Eye (tissue), 1 donor: ENCODE data around the gene CEP55.
"Not testable (repeated sequence)": the region's sequence is repeated elsewhere in the genome, so short reads cannot be mapped to it uniquely, and the experiment has no call there.

ENCODE experiments used
- DNase-seq: peaks from one replicate; pipeline ENCODE4 v3.0.0-alpha.2; 2015

Gene CEP55

DNA sequence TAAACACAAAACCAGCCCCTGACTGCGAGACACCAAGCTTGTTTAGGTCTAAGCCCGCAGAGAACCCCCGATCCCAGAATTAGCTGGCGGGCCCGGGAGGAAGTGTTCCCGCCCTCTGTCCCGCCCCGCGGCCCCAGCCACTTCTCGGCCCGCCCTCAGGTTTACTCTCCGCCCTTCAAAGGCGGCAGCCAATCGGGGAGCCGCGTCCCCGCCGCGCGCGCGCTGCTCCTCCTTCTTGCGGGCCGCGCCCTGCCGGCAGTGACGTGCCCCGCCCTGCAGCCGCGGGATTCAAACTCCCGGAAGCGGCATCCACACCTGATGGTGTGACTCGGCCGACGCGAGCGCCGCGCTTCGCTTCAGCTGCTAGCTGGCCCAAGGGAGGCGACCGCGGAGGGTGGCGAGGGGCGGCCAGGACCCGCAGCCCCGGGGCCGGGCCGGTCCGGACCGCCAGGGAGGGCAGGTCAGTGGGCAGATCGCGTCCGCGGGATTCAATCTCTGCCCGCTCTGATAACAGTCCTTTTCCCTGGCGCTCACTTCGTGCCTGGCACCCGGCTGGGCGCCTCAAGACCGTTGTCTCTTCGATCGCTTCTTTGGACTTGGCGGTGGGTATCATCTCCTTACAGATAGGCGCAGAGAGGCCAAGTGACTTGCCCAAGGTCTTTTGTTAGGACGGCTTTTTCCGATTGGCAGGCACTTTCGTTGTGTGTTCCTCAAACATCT is at the start of gene CEP55:
CEP55 (plus strand) TSS at position 291 of the 720 bp plus-strand sequence. CDS start 3,440 bp downstream, outside the sequence.
- DNase-seq: peak; percentile 97

GRCh38 chr10:93447019-93447418 is 49.4 kb upstream of the CEP55 start:
- DNase-seq: no peak

GRCh38 chr10:93447970-93448369 is 48.4 kb upstream of the CEP55 start:
- DNase-seq: no peak

GRCh38 chr10:93451244-93451947 is 45.0 kb upstream of the CEP55 start:
- DNase-seq: no peak

DNA sequence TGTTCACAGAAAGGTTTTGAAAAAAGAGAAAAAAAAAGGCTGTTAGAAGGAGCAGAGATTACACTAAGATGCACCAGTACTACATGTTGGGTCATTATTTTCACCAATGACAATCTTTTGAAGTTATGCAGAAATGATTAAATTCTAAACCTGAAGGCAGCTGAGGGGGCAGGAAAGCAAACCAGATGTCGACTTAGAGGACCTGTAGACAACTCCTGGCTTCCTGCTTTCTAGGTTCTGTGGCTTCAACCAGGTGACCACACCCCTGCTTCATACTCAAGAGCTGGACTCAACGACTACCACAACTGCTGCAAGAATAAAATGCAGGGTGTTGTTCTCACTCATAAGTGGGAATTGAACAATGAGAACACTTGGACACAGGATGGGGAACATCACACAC is 44.3 kb upstream of the CEP55 start:
- no peak for DNase-seq

DNA sequence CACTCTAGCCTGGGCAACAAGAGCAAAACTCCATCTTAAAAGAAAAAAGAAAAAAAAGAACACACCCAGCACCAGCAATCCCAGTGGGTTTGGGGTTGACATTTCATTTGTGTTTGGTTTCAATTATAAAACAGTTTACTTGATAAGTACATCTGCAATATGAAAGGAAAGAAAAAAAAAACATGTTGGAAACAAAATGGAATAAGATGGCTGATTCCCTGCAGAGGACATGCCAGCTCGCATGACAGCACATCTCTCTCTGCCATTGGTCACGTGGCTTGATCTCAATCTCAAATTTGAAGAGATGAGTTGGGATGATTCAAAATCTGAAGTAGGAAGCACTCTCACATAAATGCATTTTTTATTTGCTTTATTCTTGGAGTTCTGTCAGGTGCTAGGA is 42.3 kb upstream of the CEP55 start:
- DNase-seq: no peak

- DNase-seq: no peak
These were observed 41.7 kb upstream of the CEP55 start for GRCh38 chr10:93454736-93455135.

GRCh38 chr10:93456480-93456879 is 39.9 kb upstream of the CEP55 start:
- no peak for DNase-seq

- no peak for DNase-seq
These were observed 38.9 kb upstream of the CEP55 start for GRCh38 chr10:93457511-93457910.

DNA sequence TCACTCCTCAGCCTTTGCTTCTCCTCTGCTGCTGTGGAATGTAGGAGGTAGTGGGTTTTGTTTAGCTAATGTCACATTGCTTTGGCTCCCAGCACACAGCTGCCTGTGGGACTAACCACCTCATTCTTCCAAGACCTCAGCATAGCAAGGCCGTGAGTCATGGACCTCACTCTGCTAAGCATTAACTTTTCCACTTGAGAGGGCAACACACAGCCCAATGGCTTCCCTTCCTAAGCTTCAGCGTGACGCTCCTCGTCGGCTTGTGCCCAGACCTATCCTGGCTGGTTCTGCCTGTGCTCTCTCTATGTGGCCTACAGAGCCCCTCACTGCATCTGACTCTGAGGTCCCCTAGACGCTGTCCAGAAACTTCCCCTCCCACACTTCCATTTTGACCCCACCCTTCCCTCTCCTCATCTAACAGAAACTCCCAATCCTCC is 37.6 kb upstream of the CEP55 start:
- peak; percentile 82 for DNase-seq

- no peak for DNase-seq
These were observed 36.9 kb upstream of the CEP55 start for GRCh38 chr10:93459466-93459865.

DNA sequence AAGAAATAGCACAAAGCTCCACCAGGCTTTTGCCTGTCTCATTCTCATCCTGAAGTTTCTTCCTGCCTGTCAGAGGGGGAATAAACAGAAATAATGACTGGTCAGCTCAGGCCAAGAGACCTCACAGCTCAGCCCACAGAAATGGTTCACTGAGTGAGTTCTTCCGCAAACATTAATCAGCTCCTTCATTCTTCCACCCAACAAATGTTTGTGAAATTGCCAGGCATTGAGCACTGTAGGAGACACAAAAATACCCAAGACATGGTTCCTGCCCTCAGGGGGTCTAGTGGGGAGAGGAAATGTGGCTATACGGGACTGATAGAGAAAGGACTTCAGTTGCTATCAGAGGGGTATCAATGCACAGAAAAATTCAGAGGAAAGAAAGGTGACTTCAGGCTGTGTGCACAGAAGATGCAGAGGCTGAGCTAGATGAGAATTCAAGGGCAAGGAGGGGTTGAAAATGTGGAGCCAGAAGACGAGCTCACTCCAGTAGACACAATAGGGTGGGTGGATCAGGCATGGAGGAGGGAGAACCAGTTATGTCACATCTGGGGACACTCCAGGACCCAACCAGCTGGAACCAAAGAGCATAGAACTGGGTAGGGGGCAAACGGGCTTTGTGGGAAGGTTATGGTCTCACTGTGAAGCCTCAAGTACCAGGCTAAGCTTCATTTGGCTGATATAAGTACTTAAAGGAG is 35.2 kb upstream of the CEP55 start:
- no peak for DNase-seq

DNA sequence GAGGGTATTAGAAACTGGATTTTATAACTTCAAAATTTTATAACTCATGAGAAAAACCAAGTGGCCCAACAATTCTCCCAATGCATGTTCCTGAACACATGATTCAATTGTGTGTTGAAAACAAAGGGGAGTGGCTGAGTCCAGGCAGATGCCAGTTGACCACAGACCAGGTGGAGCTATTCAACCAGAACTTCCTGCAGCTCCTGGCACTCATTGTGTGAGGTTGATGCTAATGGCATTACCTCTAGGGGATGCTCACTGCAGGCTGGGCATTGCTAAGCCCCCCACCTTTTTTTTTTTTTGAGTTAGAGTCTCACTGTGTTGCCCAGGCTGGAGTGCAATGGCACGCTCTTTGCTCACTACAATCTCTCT is 34.6 kb upstream of the CEP55 start:
- no peak for DNase-seq

DNA sequence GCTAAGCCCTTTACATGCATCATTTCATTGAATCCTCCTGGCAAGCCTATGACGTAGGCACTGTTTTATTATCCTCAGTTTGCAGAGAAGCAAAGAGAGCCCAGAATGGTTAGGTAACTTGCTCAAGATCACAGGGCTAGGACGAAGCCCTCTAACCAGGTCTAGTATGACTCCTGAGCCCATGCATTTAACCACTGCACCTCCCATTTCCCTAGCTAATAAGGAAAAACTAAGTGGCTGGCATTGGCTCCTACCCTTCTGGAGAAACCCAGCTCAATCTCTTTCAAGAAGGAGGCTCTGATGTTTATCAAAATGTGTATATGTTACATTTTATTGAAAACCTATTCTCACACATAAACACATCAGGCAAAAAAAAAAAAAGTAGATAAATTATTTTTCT is 34.0 kb upstream of the CEP55 start:
- DNase-seq: no peak

GRCh38 chr10:93462881-93463280 is 33.5 kb upstream of the CEP55 start:
- DNase-seq: no peak

- no peak for DNase-seq
These were observed 32.5 kb upstream of the CEP55 start for GRCh38 chr10:93463723-93464476.

DNA sequence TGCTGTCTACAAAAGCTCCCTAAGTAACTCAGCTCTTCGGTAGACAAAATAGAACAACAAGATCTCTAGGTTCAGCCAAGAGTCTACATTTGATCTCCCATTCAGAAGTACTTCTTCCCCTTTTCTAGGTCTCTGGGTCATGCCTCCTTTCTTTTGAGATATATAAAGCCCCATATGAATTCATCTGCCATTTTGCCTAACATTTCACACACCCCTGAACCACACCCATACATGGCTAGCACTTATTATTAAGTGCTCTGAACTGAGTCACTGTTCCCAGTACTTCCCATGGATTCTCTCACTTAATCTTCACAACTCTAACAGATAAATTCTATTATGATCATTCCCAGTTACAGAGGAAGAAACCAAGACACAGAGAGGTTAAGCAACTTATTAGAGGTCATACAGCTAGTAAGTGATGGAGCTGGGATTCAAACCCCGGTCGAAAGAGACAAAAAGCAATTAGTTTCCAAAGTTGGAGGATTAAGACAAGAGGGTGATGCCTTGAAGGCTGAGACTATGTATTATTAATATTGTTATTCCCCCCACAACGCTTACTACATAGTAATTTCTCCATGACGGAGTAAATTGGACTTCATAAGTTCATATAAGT is 31.5 kb upstream of the CEP55 start:
- DNase-seq: no peak

DNA sequence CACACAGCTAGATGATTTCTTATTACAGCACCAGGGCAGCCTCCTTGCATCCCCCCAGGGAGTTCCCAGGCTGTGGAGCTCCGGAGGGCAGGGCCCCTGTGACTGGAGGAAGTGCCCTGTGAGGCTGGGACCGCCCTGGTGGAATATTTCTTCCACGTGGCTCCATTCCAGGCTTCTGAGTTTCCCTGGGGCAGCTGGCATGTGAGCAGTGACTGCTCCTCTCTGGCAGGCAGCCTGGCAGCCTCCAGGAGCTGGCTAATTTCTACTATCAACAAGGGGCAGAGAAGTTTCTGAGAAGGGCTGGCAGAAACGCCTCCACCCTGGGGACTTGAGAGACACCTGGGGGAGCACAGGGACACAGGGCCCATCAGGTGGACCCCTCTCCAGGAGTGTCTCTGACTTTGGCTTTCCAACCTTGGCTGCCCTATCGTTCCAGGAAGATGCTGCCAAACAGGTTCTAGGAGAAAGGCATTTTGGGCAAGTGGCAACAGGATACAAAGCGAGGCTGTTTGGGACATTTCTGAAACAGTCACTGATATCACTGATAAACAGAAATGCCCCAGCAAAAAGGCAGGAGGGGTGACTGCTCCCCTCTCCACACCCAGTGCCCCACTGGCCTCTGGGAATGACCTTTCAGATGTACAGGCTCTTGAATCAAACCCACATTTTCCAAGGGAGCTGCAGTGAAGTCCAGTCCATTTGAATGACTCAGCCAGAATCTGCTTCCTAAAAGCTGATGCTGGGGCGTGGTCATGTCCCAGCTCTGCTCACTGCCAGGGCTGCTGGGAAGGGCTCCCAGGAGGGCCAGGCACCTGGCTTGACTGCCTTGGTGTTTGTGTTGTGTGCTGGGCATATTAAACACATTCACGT is 30.4 kb upstream of the CEP55 start:
- no peak for DNase-seq

- DNase-seq: not testable (repeated sequence)
These were observed 28.8 kb upstream of the CEP55 start for GRCh38 chr10:93467635-93468034.

GRCh38 chr10:93468461-93469213 is 27.8 kb upstream of the CEP55 start:
- DNase-seq: no peak

GRCh38 chr10:93469454-93469853 is 27.0 kb upstream of the CEP55 start:
- no peak for DNase-seq
